ENCODE results near the gene PKP1. TPM values are rescaled to one million over a fixed set of nuclear protein-coding genes. Genes with fewer than 3 reads are reported as not detected.
"Not testable (repeated sequence)": the region's sequence is repeated elsewhere in the genome, so short reads cannot be mapped to it uniquely, and the experiment has no call there.

Gene PKP1, protein sequence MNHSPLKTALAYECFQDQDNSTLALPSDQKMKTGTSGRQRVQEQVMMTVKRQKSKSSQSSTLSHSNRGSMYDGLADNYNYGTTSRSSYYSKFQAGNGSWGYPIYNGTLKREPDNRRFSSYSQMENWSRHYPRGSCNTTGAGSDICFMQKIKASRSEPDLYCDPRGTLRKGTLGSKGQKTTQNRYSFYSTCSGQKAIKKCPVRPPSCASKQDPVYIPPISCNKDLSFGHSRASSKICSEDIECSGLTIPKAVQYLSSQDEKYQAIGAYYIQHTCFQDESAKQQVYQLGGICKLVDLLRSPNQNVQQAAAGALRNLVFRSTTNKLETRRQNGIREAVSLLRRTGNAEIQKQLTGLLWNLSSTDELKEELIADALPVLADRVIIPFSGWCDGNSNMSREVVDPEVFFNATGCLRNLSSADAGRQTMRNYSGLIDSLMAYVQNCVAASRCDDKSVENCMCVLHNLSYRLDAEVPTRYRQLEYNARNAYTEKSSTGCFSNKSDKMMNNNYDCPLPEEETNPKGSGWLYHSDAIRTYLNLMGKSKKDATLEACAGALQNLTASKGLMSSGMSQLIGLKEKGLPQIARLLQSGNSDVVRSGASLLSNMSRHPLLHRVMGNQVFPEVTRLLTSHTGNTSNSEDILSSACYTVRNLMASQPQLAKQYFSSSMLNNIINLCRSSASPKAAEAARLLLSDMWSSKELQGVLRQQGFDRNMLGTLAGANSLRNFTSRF
- total RNA-seq = not detected
- polyA plus RNA-seq = not detected

DNA sequence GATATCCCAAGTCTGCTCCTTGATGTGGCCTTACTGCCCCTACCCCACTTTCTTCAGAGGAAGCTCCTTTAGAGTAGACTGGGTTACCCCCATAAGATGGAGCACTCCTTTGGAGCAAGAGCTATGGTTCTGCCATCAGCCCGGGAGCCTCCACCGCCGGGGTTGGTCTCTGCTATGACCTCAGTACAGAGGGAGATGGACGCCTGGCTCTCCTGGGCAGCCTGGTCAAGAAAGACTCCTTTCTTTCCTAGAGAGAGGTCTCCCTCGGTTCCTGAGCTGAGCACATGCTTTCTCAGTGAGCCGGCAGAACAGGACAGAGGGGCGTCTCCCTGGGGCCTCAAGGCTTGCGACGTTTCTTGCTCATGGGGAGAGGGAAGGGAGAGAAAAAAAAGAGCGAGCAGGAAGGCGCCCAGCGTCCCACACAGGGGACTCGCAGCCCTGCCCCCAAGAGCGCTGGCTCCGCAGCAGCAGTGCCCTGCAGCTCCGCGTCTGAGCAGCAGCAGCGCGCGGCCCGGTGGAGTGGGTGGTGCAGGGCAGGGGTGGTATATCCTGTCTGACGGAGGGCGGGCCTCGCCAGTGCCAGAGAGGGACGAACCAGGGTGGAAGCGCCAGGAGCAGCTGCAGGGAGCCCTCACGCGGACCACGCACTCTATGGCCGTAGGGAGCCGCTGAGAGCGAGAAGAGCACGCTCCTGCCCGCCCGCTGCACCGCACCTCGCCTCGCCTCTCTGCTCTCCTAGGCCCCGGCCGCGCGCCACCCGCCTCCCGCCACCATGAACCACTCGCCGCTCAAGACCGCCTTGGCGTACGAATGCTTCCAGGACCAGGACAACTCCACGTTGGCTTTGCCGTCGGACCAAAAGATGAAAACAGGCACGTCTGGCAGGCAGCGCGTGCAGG lies at the start of gene PKP1:
PKP1 (plus strand) TSS at position 576 of the 899 bp plus-strand sequence; CDS start at position 773, 197 bp downstream.
- ChIA-PET CTCF (ENCODE audit: partially characterized antibody) (no interaction called here), POLR2A (ENCODE audit: partially characterized antibody) (no interaction called here)
- no peak within 1 kb of the TSS for H3K27ac Mint-ChIP-seq
- no peaks in the 10 kb centered on the region for H3K9me3 ChIP-seq (ENCODE audit: control insufficient read depth in 1 of 2, low read length in 2 of 2)
- H3K4me3 Mint-ChIP-seq = peak within 1 kb of the TSS in 5 of 8 donors; percentile 38 to 76 (median 62)
- no peak within 1 kb of the TSS for H3K4me3 ChIP-seq (ENCODE audit: low read length in 2 of 2)
- H3K27me3 ChIP-seq (ENCODE audit: insufficient read depth, low read length) = peaks cover 6% of the 10 kb centered on the region
- peaks cover 31 to 33% of the 10 kb centered on the region in 2 donors for H3K27me3 Mint-ChIP-seq
- no peaks in the 10 kb centered on the region for H3K36me3 ChIP-seq (ENCODE audit: insufficient read depth, low read length)
- H3K9me3 Mint-ChIP-seq = no peaks in the 10 kb centered on the region
- peaks cover 0 to 9% (median 2%) of the 10 kb centered on the region in 4 donors for H3K4me1 Mint-ChIP-seq
- intact Hi-C loops (cut with micrococcal nuclease) = no loop called here
- no peaks in the 10 kb centered on the region for H3K36me3 Mint-ChIP-seq
- H3K4me1 ChIP-seq (ENCODE audit: insufficient read depth, low read length) = peaks cover 4% of the 10 kb centered on the region
- H3K27ac ChIP-seq (ENCODE audit: low read depth, low read length) = no peak within 1 kb of the TSS
- DNase-seq = no peak

DNA sequence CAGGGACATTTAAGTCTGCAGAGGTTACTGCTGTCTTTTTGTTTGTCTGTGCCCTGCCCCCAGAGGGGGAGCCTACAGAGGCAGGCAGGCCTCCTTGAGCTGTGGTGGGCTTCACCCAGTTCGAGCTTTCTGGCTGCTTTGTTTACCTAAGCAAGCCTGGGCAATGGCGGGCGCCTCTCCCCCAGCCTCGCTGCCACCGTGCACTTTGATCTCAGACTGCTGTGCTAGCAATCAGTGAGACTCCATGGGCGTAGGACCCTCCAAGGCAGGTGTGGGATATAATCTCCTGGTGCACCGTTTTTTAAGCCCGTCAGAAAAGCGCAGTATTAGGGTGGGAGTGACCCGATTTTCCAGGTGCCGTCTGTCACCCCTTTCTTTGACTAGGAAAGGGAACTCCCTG lies 43.7 kb upstream of the PKP1 start:
- H3K4me3 ChIP-seq (ENCODE audit: low read length in 2 of 2); H3K27me3 ChIP-seq (ENCODE audit: insufficient read depth, low read length); H3K9me3 Mint-ChIP-seq; H3K4me1 ChIP-seq (ENCODE audit: insufficient read depth, low read length); POLR2A ChIA-PET (ENCODE audit: partially characterized antibody); DNase-seq; H3K27ac Mint-ChIP-seq; H3K9me3 ChIP-seq (ENCODE audit: control insufficient read depth in 1 of 2, low read length in 2 of 2); intact Hi-C loops (cut with micrococcal nuclease); H3K36me3 ChIP-seq (ENCODE audit: insufficient read depth, low read length); H3K36me3 Mint-ChIP-seq; H3K4me3 Mint-ChIP-seq; H3K4me1 Mint-ChIP-seq; H3K27ac ChIP-seq (ENCODE audit: low read depth, low read length); CTCF ChIA-PET (ENCODE audit: partially characterized antibody): not testable (repeated sequence)
- peaks cover 19 to 24% of the 10 kb centered on the region in 2 donors for H3K27me3 Mint-ChIP-seq

DNA sequence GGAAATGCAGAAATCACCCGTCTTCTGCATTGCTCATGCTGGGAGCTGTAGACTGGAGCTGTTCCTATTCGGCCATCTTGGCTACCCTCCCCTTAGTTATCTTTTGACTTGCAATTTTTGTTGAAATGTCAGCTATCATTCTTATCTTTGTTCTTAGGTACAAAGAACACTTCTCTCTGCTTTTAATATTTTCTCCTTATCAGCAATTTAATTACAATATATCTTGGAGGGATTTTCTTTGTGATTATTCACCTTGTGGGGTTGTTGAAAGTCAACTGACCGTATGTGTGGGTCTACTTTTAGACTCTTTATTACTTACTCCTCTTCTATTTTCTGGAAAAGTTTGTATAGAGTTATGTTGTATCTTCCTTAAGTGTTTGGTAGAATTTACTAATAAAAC lies 43.1 kb upstream of the PKP1 start:
- intact Hi-C loops (cut with micrococcal nuclease) = no loop called here
- H3K4me1 Mint-ChIP-seq = no peaks in the 10 kb centered on the region
- peaks cover 0 to 3% (median 0%) of the 10 kb centered on the region in 8 donors for H3K9me3 Mint-ChIP-seq
- CTCF ChIA-PET (ENCODE audit: partially characterized antibody) = no interaction called here
- no peak overlapping the region for H3K4me3 ChIP-seq (ENCODE audit: low read length in 2 of 2)
- no peak overlapping the region for H3K27ac Mint-ChIP-seq
- no peak overlapping the region for H3K4me3 Mint-ChIP-seq
- H3K9me3 ChIP-seq (ENCODE audit: control insufficient read depth in 1 of 2, low read length in 2 of 2) = no peaks in the 10 kb centered on the region
- no peak overlapping the region for H3K27ac ChIP-seq (ENCODE audit: low read depth, low read length)
- DNase-seq = no peak
- POLR2A ChIA-PET (ENCODE audit: partially characterized antibody) = no interaction called here
- H3K36me3 Mint-ChIP-seq = no peaks in the 10 kb centered on the region
- H3K36me3 ChIP-seq (ENCODE audit: insufficient read depth, low read length) = no peaks in the 10 kb centered on the region
- peaks cover 24% of the 10 kb centered on the region in 2 donors for H3K27me3 Mint-ChIP-seq
- H3K27me3 ChIP-seq (ENCODE audit: insufficient read depth, low read length) = peaks cover 5% of the 10 kb centered on the region
- no peaks in the 10 kb centered on the region for H3K4me1 ChIP-seq (ENCODE audit: insufficient read depth, low read length)

DNA sequence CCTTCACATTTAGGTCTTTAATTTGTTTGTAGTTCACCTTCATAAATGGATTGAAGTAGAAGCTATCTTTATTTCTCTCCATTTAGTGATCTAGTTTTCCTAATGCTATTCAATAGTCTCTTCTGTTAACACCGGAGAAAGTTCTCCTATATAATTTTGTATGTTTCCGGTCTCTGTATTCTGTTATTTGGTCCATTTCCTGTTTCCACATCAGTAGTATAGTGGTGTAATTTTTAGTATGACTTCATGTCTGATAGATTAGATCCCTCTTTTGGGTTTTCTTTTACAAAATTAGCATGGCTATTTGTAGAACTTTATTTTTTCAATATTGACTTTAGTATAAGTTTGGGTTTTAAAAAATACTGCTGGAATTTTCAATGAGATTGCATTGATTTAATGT lies 41.6 kb upstream of the PKP1 start:
- intact Hi-C loops (cut with micrococcal nuclease) = no loop called here
- Mint-ChIP-seq H3K9me3 (peaks cover 0 to 3% (median 0%) of the 10 kb centered on the region in 8 donors), H3K27me3 (peaks cover 25 to 26% of the 10 kb centered on the region in 2 donors), H3K36me3 (no peaks in the 10 kb centered on the region), H3K4me3 (no peak overlapping the region), H3K4me1 (no peaks in the 10 kb centered on the region), H3K27ac (no peak overlapping the region)
- no peak for DNase-seq
- Histone ChIP-seq H3K9me3 (ENCODE audit: control insufficient read depth in 1 of 2, low read length in 2 of 2) (no peaks in the 10 kb centered on the region), H3K4me1 (ENCODE audit: insufficient read depth, low read length) (no peaks in the 10 kb centered on the region), H3K27me3 (ENCODE audit: insufficient read depth, low read length) (peaks cover 5% of the 10 kb centered on the region), H3K4me3 (ENCODE audit: low read length in 2 of 2) (no peak overlapping the region), H3K27ac (ENCODE audit: low read depth, low read length) (no peak overlapping the region), H3K36me3 (ENCODE audit: insufficient read depth, low read length) (no peaks in the 10 kb centered on the region)
- ChIA-PET CTCF (ENCODE audit: partially characterized antibody) (no interaction called here), POLR2A (ENCODE audit: partially characterized antibody) (no interaction called here)

DNA sequence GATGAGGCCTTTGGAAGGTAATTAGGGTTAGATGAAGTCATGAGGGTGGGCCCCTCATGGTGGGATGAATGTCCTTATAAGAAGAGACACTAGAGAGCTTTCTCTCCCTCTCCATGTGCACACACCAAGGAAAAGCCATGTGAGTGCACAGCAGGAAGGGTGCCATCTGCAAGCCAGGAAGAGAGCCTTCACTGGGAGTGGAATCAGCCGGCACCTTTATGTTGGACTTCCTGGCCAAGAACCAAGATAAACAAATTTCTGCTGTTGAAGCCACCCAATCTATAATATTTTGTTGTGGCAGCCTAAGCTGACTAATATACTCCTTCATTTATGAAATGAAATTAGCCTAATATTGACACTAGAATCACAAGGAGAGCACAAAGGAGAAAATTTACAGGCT lies 38.2 kb upstream of the PKP1 start:
- H3K36me3 ChIP-seq (ENCODE audit: insufficient read depth, low read length) = no peaks in the 10 kb centered on the region
- peaks cover 0 to 3% (median 0%) of the 10 kb centered on the region in 8 donors for H3K9me3 Mint-ChIP-seq
- CTCF ChIA-PET (ENCODE audit: partially characterized antibody) = interaction anchor here (1.8 kb wide), 1 partner anchor 9 kb away, joined by 6 read pairs; no protein-coding TSS in a partner anchor
- H3K27ac ChIP-seq (ENCODE audit: low read depth, low read length) = no peak overlapping the region
- no peaks in the 10 kb centered on the region for H3K9me3 ChIP-seq (ENCODE audit: control insufficient read depth in 1 of 2, low read length in 2 of 2)
- H3K27ac Mint-ChIP-seq = no peak overlapping the region
- peaks cover 23 to 24% of the 10 kb centered on the region in 2 donors for H3K27me3 Mint-ChIP-seq
- peaks cover 5% of the 10 kb centered on the region for H3K27me3 ChIP-seq (ENCODE audit: insufficient read depth, low read length)
- intact Hi-C loops (cut with micrococcal nuclease) = no loop called here
- POLR2A ChIA-PET (ENCODE audit: partially characterized antibody) = no interaction called here
- H3K4me1 Mint-ChIP-seq = no peaks in the 10 kb centered on the region
- no peak overlapping the region for H3K4me3 ChIP-seq (ENCODE audit: low read length in 2 of 2)
- no peak overlapping the region for H3K4me3 Mint-ChIP-seq
- DNase-seq = no peak
- H3K36me3 Mint-ChIP-seq = no peaks in the 10 kb centered on the region
- no peaks in the 10 kb centered on the region for H3K4me1 ChIP-seq (ENCODE audit: insufficient read depth, low read length)

DNA sequence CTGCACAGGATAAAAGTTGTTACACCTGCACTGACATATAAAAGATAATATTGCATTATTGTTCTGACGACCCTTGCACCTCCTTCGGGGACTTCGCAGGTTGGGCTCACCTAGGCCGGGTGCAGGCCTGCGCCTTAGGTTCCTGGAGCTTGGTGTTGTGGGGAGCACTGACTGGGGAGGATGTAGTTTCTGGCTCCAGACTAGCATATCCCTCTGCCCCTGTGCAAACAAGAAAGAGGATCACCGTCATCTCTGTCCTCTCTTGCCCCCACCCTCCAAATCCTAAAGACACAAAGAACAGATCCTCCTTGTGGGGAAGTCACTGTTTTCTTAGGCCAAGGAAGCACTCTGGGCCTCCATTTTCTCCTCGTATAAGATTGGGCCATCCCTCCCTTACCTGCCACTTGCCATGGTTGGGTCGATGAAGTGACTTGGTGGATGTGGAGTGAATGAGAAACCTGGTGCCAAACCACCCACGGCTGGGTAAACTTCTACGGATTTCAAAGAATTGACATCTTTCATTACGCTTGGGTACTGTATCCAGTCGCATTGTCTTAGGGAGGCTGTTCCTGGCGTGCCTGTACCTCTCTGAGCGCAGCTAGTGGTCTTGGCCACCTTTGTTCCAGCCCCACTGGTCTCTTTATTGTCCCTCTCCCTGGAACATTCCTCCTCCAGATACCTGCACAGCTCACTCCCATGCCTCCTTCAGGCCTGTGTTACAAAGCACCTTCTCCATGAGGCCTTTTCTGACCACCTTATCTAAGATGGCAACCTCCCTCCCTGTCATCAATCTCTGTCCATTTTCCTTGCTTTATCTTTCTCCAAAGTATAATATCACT lies 34.4 kb upstream of the PKP1 start:
- DNase-seq = no peak
- H3K27ac ChIP-seq (ENCODE audit: low read depth, low read length) = no peak overlapping the region
- POLR2A ChIA-PET (ENCODE audit: partially characterized antibody) = no interaction called here
- no peak overlapping the region for H3K4me3 Mint-ChIP-seq
- H3K4me1 ChIP-seq (ENCODE audit: insufficient read depth, low read length) = no peaks in the 10 kb centered on the region
- no peaks in the 10 kb centered on the region for H3K36me3 Mint-ChIP-seq
- no peaks in the 10 kb centered on the region for H3K36me3 ChIP-seq (ENCODE audit: insufficient read depth, low read length)
- H3K27ac Mint-ChIP-seq = no peak overlapping the region
- H3K4me1 Mint-ChIP-seq = no peaks in the 10 kb centered on the region
- no peaks in the 10 kb centered on the region for H3K9me3 Mint-ChIP-seq
- CTCF ChIA-PET (ENCODE audit: partially characterized antibody) = no interaction called here
- H3K27me3 ChIP-seq (ENCODE audit: insufficient read depth, low read length) = no peaks in the 10 kb centered on the region
- no peak overlapping the region for H3K4me3 ChIP-seq (ENCODE audit: low read length in 2 of 2)
- no peaks in the 10 kb centered on the region for H3K9me3 ChIP-seq (ENCODE audit: control insufficient read depth in 1 of 2, low read length in 2 of 2)
- intact Hi-C loops (cut with micrococcal nuclease) = no loop called here
- H3K27me3 Mint-ChIP-seq = peaks cover 13 to 16% of the 10 kb centered on the region in 2 donors

All from CD4-positive, alpha-beta memory T cell (primary cell).